ENCODE data around the gene SIAH1.

DNA sequence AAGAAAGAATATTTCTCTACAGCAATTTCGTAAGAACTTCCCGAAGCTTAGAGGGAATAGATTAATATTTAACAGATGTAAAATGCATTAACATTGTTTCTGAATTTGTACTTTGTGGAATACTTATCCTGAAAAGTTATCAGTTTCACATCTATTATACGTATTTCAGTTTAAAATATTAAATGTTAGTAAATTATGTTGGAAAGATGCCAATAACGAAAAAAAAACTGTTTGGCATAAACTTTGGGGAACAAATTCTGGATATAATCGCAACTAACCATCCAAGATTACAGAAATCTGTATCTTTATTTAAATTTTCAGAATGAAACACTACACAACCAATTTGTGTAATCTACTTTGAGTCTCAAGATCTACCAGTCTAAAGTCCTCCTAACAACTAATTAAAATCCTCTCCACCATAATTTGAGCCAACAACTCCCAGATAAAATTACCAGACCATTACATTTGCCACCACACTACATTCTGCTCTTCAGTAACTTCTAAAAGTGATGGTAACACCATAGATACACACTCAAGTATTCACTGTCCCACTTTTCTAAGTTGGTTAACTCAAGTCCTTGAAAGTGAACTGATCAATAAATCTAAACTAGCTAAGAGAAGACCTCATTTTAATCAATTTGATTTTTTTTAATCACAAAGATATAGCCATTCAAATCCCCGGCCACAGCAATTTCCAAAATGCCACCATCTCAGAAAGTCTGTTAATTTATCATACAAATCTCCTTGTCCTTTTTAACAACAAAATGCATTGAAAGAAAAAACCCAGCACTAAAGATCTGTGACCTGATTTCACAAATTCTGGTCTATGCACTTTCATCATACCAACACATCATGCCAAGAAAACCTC lies 2.0 kb downstream of the SIAH1 start:
- TF ChIP-seq POLR2AphosphoS5 (IDR thresholded peaks at IDR 0.05; ENCODE audit: borderline replicate concordance, low read depth, low read length) (no peak), EZH2 (IDR thresholded peaks at IDR 0.05) (no peak), FOXP2 (optimal IDR thresholded peaks at IDR 0.05; ENCODE audit: control extremely low read depth, extremely low read length, insufficient read depth) (no peak)
